Hematopoietic multipotent progenitor cell treated with erythropoietin and hydrocortisone succinate and interleukin-3 and kit ligand, for 4 days (in vitro differentiated cells): ENCODE data around the gene ADAMTSL1.
"Not testable (repeated sequence)": the region's sequence is repeated elsewhere in the genome, so short reads cannot be mapped to it uniquely, and the experiment has no call there.

Experiments used
- DNase-seq: peaks from one replicate; pipeline ENCODE4 v3.0.0-alpha.2; 2015

The ADAMTSL1 gene

GRCh38 chr9:18826248-18826647, 352.3 kb downstream of the ADAMTSL1 start:
- DNase-seq, result no peak

- no peak for DNase-seq
These were observed 355.1 kb downstream of the ADAMTSL1 start for GRCh38 chr9:18829066-18829465.

GRCh38 chr9:18829873-18830272, 355.9 kb downstream of the ADAMTSL1 start:
- DNase-seq, result no peak

GRCh38 chr9:18834740-18835361, 360.9 kb downstream of the ADAMTSL1 start:
- no peak for DNase-seq

- no peak for DNase-seq
These were observed 363.4 kb downstream of the ADAMTSL1 start for GRCh38 chr9:18837402-18837801.

- DNase-seq, result no peak
These were observed 373.8 kb downstream of the ADAMTSL1 start for GRCh38 chr9:18847576-18848275.

- DNase-seq, result no peak
These were observed 374.7 kb downstream of the ADAMTSL1 start for GRCh38 chr9:18848657-18849056.

- DNase-seq, result no peak
These were observed 375.3 kb downstream of the ADAMTSL1 start for GRCh38 chr9:18849270-18849669.

- no peak for DNase-seq
These were observed 376.1 kb downstream of the ADAMTSL1 start for GRCh38 chr9:18849890-18850677.

GRCh38 chr9:18851069-18851795, 377.3 kb downstream of the ADAMTSL1 start:
- DNase-seq, result no peak

- no peak for DNase-seq
These were observed 381.7 kb downstream of the ADAMTSL1 start for GRCh38 chr9:18855656-18856055.

- no peak for DNase-seq
These were observed 383.4 kb downstream of the ADAMTSL1 start for GRCh38 chr9:18857334-18857733.

GRCh38 chr9:18857769-18858168, 383.8 kb downstream of the ADAMTSL1 start:
- DNase-seq, result no peak

- DNase-seq, result no peak
These were observed 387.9 kb downstream of the ADAMTSL1 start for GRCh38 chr9:18861609-18862544.

- DNase-seq, result no peak
These were observed 389.8 kb downstream of the ADAMTSL1 start for GRCh38 chr9:18863791-18864190.

GRCh38 chr9:18864516-18864915, 390.6 kb downstream of the ADAMTSL1 start:
- DNase-seq, result no peak

GRCh38 chr9:18865542-18865941, 391.6 kb downstream of the ADAMTSL1 start:
- DNase-seq, result no peak

- DNase-seq, result no peak
These were observed 392.3 kb downstream of the ADAMTSL1 start for GRCh38 chr9:18866121-18866831.

- no peak for DNase-seq
These were observed 395.8 kb downstream of the ADAMTSL1 start for GRCh38 chr9:18869725-18870124.

GRCh38 chr9:18874069-18874468, 400.1 kb downstream of the ADAMTSL1 start:
- no peak for DNase-seq

GRCh38 chr9:18874990-18875389, 401.0 kb downstream of the ADAMTSL1 start:
- not testable (repeated sequence) for DNase-seq
